GM21447 (cell line): ENCODE data around the gene KRTAP1-4.
"Not testable (repeated sequence)": the region's sequence is repeated elsewhere in the genome, so short reads cannot be mapped to it uniquely, and the experiment has no call there.

ENCODE experiments used
- ATAC-seq: cut with Tn5 transposase; IDR thresholded peaks from one replicate; pipeline ENCODE4 v1.9.1; 2021; ENCODE audit not compliant: unreplicated experiment

Gene KRTAP1-4

GRCh38 chr17:41048441-41048840 is 18.4 kb upstream of the KRTAP1-4 start:
- no peak for ATAC-seq

GRCh38 chr17:41046735-41047465 is 16.9 kb upstream of the KRTAP1-4 start, which contains the start of gene KRTAP2-1:
Gene KRTAP2-1 (minus strand): TSS chr17:41047316. CDS start chr17:41047267, 49 bp downstream.
- ATAC-seq: not testable (repeated sequence)

GRCh38 chr17:41042953-41043352 is 13.0 kb upstream of the KRTAP1-4 start:
- no peak for ATAC-seq

- ATAC-seq: not testable (repeated sequence)
Observed at GRCh38 chr17:41040783-41041571, 11.0 kb upstream of the KRTAP1-4 start, which contains the start of gene KRTAP1-1. Gene KRTAP1-1 (minus strand): TSS chr17:41041450. CDS start chr17:41041397, 53 bp downstream.

GRCh38 chr17:41037853-41038350 is 7.9 kb upstream of the KRTAP1-4 start:
- ATAC-seq: no peak

- not testable (repeated sequence) for ATAC-seq
Observed at GRCh38 chr17:41034346-41034935, 4.4 kb upstream of the KRTAP1-4 start, which contains the start of gene KRTAP1-3. Gene KRTAP1-3 (minus strand): TSS chr17:41034874. CDS start chr17:41034821, 53 bp downstream.

- ATAC-seq: no peak
Observed at GRCh38 chr17:41026715-41027471, 3.1 kb downstream of the KRTAP1-4 start, which contains the start of gene KRTAP1-5. Gene KRTAP1-5 (minus strand): TSS chr17:41027208. CDS start chr17:41027155, 53 bp downstream.

GRCh38 chr17:41024697-41025096 is 5.3 kb downstream of the KRTAP1-4 start:
- ATAC-seq: no peak

- no peak for ATAC-seq
Observed at GRCh38 chr17:41020336-41020735, 9.7 kb downstream of the KRTAP1-4 start.

- no peak for ATAC-seq
Observed at GRCh38 chr17:41019415-41019814, 10.6 kb downstream of the KRTAP1-4 start.

GRCh38 chr17:41018541-41018940 is 11.5 kb downstream of the KRTAP1-4 start:
- no peak for ATAC-seq

- ATAC-seq: no peak
Observed at GRCh38 chr17:41016578-41017215, 13.3 kb downstream of the KRTAP1-4 start.

- no peak for ATAC-seq
Observed at GRCh38 chr17:41015454-41015853, 14.5 kb downstream of the KRTAP1-4 start.

GRCh38 chr17:41013606-41014005 is 16.4 kb downstream of the KRTAP1-4 start:
- no peak for ATAC-seq

- no peak for ATAC-seq
Observed at GRCh38 chr17:41013181-41013580, 16.8 kb downstream of the KRTAP1-4 start.

- ATAC-seq: no peak
Observed at GRCh38 chr17:41012326-41013120, 17.5 kb downstream of the KRTAP1-4 start.

GRCh38 chr17:41010441-41010840 is 19.6 kb downstream of the KRTAP1-4 start:
- no peak for ATAC-seq

GRCh38 chr17:41009936-41010335 is 20.1 kb downstream of the KRTAP1-4 start:
- ATAC-seq: no peak

GRCh38 chr17:41009301-41009760 is 20.7 kb downstream of the KRTAP1-4 start:
- ATAC-seq: no peak
